Smooth muscle cell (in vitro differentiated cells): ENCODE measurements around the gene DNAL1. TPM values are rescaled to one million over a fixed set of nuclear protein-coding genes. Genes with fewer than 3 reads are reported as not detected.

Experiments used
- DNase-seq: peaks from one replicate; lab custom pipeline; 2025; ENCODE audit not compliant: unreplicated experiment; lab: John Stamatoyannopoulos, UW
- H2AFZ ChIP-seq: fragments of 200-600 bp; sonication (generic); 2 replicates; pipeline ENCODE4 v1.6.0; 2016; ENCODE audit warnings: antibody characterized with exemption, low read depth, mild to moderate bottlenecking
- H3F3A ChIP-seq: fragments of 200-600 bp; sonication (generic); 2 replicates; pipeline ENCODE4 v1.6.0; 2017; ENCODE audit warnings: antibody characterized with exemption, low read depth
- H3K27ac ChIP-seq: fragments of 200-600 bp; sonication (generic); 2 replicates; pipeline ENCODE4 v1.5.1; 2016; ENCODE audit warnings: low read depth, mild to moderate bottlenecking
- H3K27me3 ChIP-seq: fragments of 200-600 bp; sonication (generic); 2 replicates; pipeline ENCODE4 v1.6.1; 2016; ENCODE audit warnings: low read depth, mild to moderate bottlenecking
- H3K36me3 ChIP-seq: fragments of 200-600 bp; sonication (generic); 2 replicates; pipeline ENCODE4 v1.5.1; 2016; ENCODE audit warnings: low read depth
- H3K4me1 ChIP-seq: fragments of 200-600 bp; sonication (generic); 2 replicates; pipeline ENCODE4 v1.5.1; 2016; ENCODE audit warnings: low read depth
- H3K4me2 ChIP-seq: fragments of 200-600 bp; sonication (generic); 2 replicates; pipeline ENCODE4 v1.6.0; 2016; ENCODE audit warnings: mild to moderate bottlenecking
- H3K4me3 ChIP-seq: fragments of 200-600 bp; sonication (generic); 2 replicates; pipeline ENCODE4 v1.5.1; 2016; ENCODE audit warnings: mild to moderate bottlenecking
- H3K79me2 ChIP-seq: fragments of 200-600 bp; sonication (generic); 2 replicates; pipeline ENCODE4 v1.6.0; 2016; ENCODE audit warnings: low read depth, mild to moderate bottlenecking
- H3K9ac ChIP-seq: fragments of 200-600 bp; sonication (generic); 2 replicates; pipeline ENCODE4 v1.6.0; 2016; ENCODE audit warnings: low read depth
- H3K9me3 ChIP-seq: fragments of 200-600 bp; sonication (generic); replicated peaks from 2 replicates; pipeline ENCODE4 v1.5.1; 2016; ENCODE audit warnings: low read depth
- H4K20me1 ChIP-seq: fragments of 200-600 bp; sonication (generic); 2 replicates; pipeline ENCODE4 v1.6.0; 2016; ENCODE audit warnings: low read depth
- CTCF ChIP-seq: fragments of 200-600 bp; sonication (generic); IDR thresholded peaks from 2 replicates; pipeline ENCODE4 v1.5.1; 2017; ENCODE audit warnings: borderline replicate concordance, mild to moderate bottlenecking, antibody characterized with exemption; ENCODE audit not compliant: insufficient read depth, poor library complexity, severe bottlenecking
- WGBS: methylation state at CpG from one replicate; pipeline ENCODE4 v1.1.7; 2016; ENCODE audit warnings: low lambda C conversion rate; 5-methylcytosine and 5-hydroxymethylcytosine counted together
- polyA plus RNA-seq: library from polyadenylated mRNA; unstranded; fragments of >200 nt; fragmentation: Nextera tagmentation; extraction: Ambion mirVana; gene quantifications from 2 replicates; pipeline ENCODE4 v1.2.1, GENCODE V29; 2016
- total RNA-seq: library from RNA; depleted of rRNA; stranded (reverse); fragments of >200 nt; gene quantifications from 2 replicates; pipeline ENCODE4 v1.2.3, GENCODE V29; 2014

The DNAL1 gene
- total and polyA plus RNA-seq, 2 experiments from 2014 or later: 10.4 to 12.2 TPM

- Histone ChIP-seq H3K9ac (no peak overlapping the region), H3K4me1 (peaks cover 16% of the 10 kb centered on the region), H3K27ac (no peak overlapping the region), H3K9me3 (no peaks in the 10 kb centered on the region), H3K79me2 (no peaks in the 10 kb centered on the region), H3K36me3 (no peaks in the 10 kb centered on the region), H3F3A (peaks cover 20% of the 10 kb centered on the region), H4K20me1 (peaks cover 41% of the 10 kb centered on the region), H2AFZ (no peak overlapping the region), H3K4me3 (no peak overlapping the region), H3K4me2 (no peak overlapping the region), H3K27me3 (no peaks in the 10 kb centered on the region)
- WGBS: 95% methylated on average over 7 of the region's 7 CpGs
- no peak for DNase-seq
- TF ChIP-seq CTCF: no peak
These were observed 82.4 kb downstream of the DNAL1 start for GRCh38 chr14:73727166-73727565.

- peak; percentile 89 for TF ChIP-seq CTCF
- WGBS: 27% methylated on average over 6 of the region's 6 CpGs
- peaks cover 48% of the 10 kb centered on the region for H4K20me1 ChIP-seq
- no peaks in the 10 kb centered on the region for H3K9me3 ChIP-seq
- H3K4me2 ChIP-seq: no peak overlapping the region
- peak overlapping the region; percentile 55 for H3K27ac ChIP-seq
- H3K36me3 ChIP-seq: no peaks in the 10 kb centered on the region
- peaks cover 5% of the 10 kb centered on the region for H3K79me2 ChIP-seq
- H2AFZ ChIP-seq: no peak overlapping the region
- peak; percentile 50 for DNase-seq
- H3K4me3 ChIP-seq: no peak overlapping the region
- no peak overlapping the region for H3K9ac ChIP-seq
- H3K4me1 ChIP-seq: peaks cover 12% of the 10 kb centered on the region
- no peaks in the 10 kb centered on the region for H3K27me3 ChIP-seq
- H3F3A ChIP-seq: peaks cover 20% of the 10 kb centered on the region
These were observed 84.0 kb downstream of the DNAL1 start for GRCh38 chr14:73728717-73729330.

GRCh38 chr14:73729556-73730265 is 84.9 kb downstream of the DNAL1 start:
- Histone ChIP-seq H2AFZ (no peak overlapping the region), H3K4me3 (no peak overlapping the region), H3K4me1 (peaks cover 7% of the 10 kb centered on the region), H3K4me2 (no peak overlapping the region), H3F3A (peaks cover 20% of the 10 kb centered on the region), H3K79me2 (peaks cover 5% of the 10 kb centered on the region), H4K20me1 (peaks cover 48% of the 10 kb centered on the region), H3K27ac (no peak overlapping the region), H3K9ac (no peak overlapping the region), H3K9me3 (no peaks in the 10 kb centered on the region), H3K27me3 (no peaks in the 10 kb centered on the region), H3K36me3 (no peaks in the 10 kb centered on the region)
- WGBS: over 99% methylated on average over 21 of the region's 23 CpGs
- no peak for DNase-seq
- no peak for TF ChIP-seq CTCF
